Stomach (tissue), 9 donors: Measurements from ENCODE around the gene KDM1B. TPM values are rescaled to one million over a fixed set of nuclear protein-coding genes. Genes with fewer than 3 reads are reported as not detected.

Source experiments
- DNase-seq, 2 donors: peaks; one replicate each; pipeline versions ENCODE4 v3.0.0 to v3.0.0-alpha.2; 2013 to 2019
- H3K27ac ChIP-seq, 5 donors: fragments of 200-600 bp in 4 of 5; sonication (generic) in 4 of 5; one replicate each; pipeline ENCODE4 v1.5.1; 2013 to 2019; ENCODE audit warnings: mild to moderate bottlenecking in 1 of 5, moderate library complexity in 1 of 5
- H3K27me3 ChIP-seq, 3 donors: fragments of 200-600 bp; sonication (generic); one replicate each; pipeline ENCODE4 v1.5.1; 2017 to 2019; ENCODE audit warnings: mixed run types in 1 of 3
- H3K36me3 ChIP-seq, 4 donors: fragments of 200-600 bp; sonication (generic); 1 replicate in 3 of 4; 2 replicates in 1 of 4; pipeline ENCODE4 v1.5.1; 2016 to 2019
- H3K4me1 ChIP-seq, 4 donors: fragments of 200-600 bp; sonication (generic); one replicate each; pipeline ENCODE4 v1.5.1; 2016 to 2019
- H3K4me3 ChIP-seq, 4 donors: fragments of 200-600 bp; sonication (generic) in 3 of 4; one replicate each; pipeline ENCODE4 v1.5.1; 2016 to 2019; ENCODE audit warnings: mild to moderate bottlenecking in 1 of 4
- H3K9me3 ChIP-seq, 4 donors: fragments of 200-600 bp; sonication (generic); one replicate each; pipeline ENCODE4 v1.5.1; 2016 to 2019
- EP300 ChIP-seq: sonication (generic); formaldehyde crosslinking; IDR thresholded peaks from one replicate; pipeline ENCODE4 v1.6.1; 2017; ENCODE audit warnings: antibody characterized with exemption
- POLR2A ChIP-seq, 4 donors: fragments of 450-650 bp; IDR thresholded peaks; one replicate each; pipeline ENCODE4 v1.6.1; 2016; ENCODE audit warnings: antibody characterized with exemption in 4 of 4, control low read depth in 2 of 4, mild to moderate bottlenecking in 1 of 4, moderate library complexity in 1 of 4
- POLR2AphosphoS5 ChIP-seq, 3 donors: sonication (generic); formaldehyde crosslinking; IDR thresholded peaks; one replicate each; pipeline ENCODE4 v1.6.1; 2016; ENCODE audit warnings: antibody characterized with exemption in 3 of 3
- WGBS, 5 donors: extraction: QIAGEN DNeasy Blood & Tissue Kit in 3 of 5; methylation state at CpG; one replicate each; pipeline versions ENCODE4 v1.1.5 to v1.1.7; 2013 to 2018; 5-methylcytosine and 5-hydroxymethylcytosine counted together
- intact Hi-C: fragments of 100-400 bp; cut with DNase I; formaldehyde crosslinking; loops from one replicate; pipeline ENCODE4 v1.15.1; 2023; ENCODE audit warnings: low total_unique reads
- polyA plus RNA-seq, 3 donors: library from polyadenylated mRNA; stranded (reverse); fragments of 200-250 nt; gene quantifications; one replicate each; pipeline ENCODE4 v1.2.3, GENCODE V29; 2013
- total RNA-seq, 5 donors: library from RNA; depleted of rRNA; stranded (reverse); fragments of >200 nt; gene quantifications; one replicate each; pipeline versions ENCODE4 v1.1.0 to v1.2.3, GENCODE V29; 2014 to 2016
- TF ChIP-seq, protein P1 (sequence below), 7 experiments: fragments of 450-650 bp in 4 of 7; fragments of 200-600 bp in 3 of 7; sonication (generic) in 3 of 7; IDR thresholded peaks; one replicate each; pipeline ENCODE4 v1.5.1; 2016 to 2019; ENCODE audit warnings: antibody characterized with exemption in 7 of 7, control low read depth in 2 of 7, mild to moderate bottlenecking in 1 of 7
- donor health status: healthy with polysubstance abuse.
- donor health status: Bipolar disorder and iron deficiency.
- donor health status: healthy.

The KDM1B gene
- total and polyA plus RNA-seq, 8 donors: 2.5 to 12.9 (median 4.1) TPM

DNA sequence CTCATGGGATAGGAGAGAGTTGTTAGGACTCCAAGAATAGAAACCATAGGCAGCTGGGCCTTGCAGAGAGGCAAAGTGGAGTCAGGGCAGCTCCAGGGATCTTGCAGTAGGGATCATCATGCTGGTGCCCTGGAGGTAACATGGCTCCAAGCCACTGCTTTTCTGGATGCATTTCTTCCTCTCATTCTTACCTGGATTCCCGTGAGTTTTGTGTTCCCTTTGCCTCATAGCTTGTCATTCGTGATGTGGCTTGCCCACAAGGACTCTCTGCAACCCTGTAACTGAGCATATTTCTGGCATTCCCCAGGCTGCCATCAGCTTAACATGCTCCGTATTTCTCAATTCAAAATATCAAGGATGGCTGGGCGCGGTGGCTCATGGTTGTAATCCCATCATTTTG is 38.1 kb upstream of the KDM1B start:
- intact Hi-C loops: no loop called here
- Histone ChIP-seq H3K36me3 (no peaks in the 10 kb centered on the region), H3K4me1 (peaks cover 2 to 7% (median 4%) of the 10 kb centered on the region in 4 donors), H3K9me3 (no peaks in the 10 kb centered on the region), H3K27ac (no peak overlapping the region), H3K27me3 (no peaks in the 10 kb centered on the region), H3K4me3 (no peak overlapping the region)
- TF ChIP-seq, protein P1, sequence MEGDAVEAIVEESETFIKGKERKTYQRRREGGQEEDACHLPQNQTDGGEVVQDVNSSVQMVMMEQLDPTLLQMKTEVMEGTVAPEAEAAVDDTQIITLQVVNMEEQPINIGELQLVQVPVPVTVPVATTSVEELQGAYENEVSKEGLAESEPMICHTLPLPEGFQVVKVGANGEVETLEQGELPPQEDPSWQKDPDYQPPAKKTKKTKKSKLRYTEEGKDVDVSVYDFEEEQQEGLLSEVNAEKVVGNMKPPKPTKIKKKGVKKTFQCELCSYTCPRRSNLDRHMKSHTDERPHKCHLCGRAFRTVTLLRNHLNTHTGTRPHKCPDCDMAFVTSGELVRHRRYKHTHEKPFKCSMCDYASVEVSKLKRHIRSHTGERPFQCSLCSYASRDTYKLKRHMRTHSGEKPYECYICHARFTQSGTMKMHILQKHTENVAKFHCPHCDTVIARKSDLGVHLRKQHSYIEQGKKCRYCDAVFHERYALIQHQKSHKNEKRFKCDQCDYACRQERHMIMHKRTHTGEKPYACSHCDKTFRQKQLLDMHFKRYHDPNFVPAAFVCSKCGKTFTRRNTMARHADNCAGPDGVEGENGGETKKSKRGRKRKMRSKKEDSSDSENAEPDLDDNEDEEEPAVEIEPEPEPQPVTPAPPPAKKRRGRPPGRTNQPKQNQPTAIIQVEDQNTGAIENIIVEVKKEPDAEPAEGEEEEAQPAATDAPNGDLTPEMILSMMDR (IDR thresholded peaks at IDR 0.05): no peak
- TF ChIP-seq EP300 (no peak), POLR2AphosphoS5 (IDR thresholded peaks at IDR 0.05) (no peak), POLR2A (IDR thresholded peaks at IDR 0.05) (no peak)
- no peak for DNase-seq
- 74 to 92% (median 89%) methylated on average over 5 of the region's 5 CpGs for WGBS, 5 donors

DNA sequence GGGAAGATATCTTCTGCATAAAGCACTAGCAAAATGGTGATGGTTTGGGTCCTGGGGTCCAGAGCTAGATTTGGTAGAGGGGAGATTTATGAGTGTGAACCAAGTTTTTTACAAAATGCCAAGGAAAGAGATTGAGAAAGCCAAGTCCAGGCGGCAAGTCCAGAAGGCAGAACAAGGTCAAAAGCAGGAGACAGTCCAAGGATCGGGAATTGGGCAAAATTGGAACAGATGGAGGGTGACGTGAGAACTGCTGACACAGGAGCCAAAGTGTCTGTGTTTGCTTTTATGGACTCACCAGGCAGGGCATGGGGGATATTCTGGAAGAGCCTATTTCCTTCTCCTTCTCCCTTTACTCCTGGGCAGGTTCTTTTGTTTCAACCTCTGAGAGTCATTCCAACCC is 36.9 kb upstream of the KDM1B start:
- intact Hi-C loops: no loop called here
- Histone ChIP-seq H3K9me3 (no peaks in the 10 kb centered on the region), H3K27ac (no peak overlapping the region), H3K27me3 (no peaks in the 10 kb centered on the region), H3K4me1 (peaks cover 4 to 16% (median 10%) of the 10 kb centered on the region in 4 donors), H3K36me3 (no peaks in the 10 kb centered on the region), H3K4me3 (no peak overlapping the region)
- DNase-seq: no peak
- TF ChIP-seq EP300 (no peak), POLR2A (IDR thresholded peaks at IDR 0.05) (no peak), POLR2AphosphoS5 (IDR thresholded peaks at IDR 0.05) (no peak)
- TF ChIP-seq, protein P1 (IDR thresholded peaks at IDR 0.05): no peak
- WGBS, 5 donors: 45 to 57% (median 52%) methylated on average over 3 of the region's 3 CpGs

DNA sequence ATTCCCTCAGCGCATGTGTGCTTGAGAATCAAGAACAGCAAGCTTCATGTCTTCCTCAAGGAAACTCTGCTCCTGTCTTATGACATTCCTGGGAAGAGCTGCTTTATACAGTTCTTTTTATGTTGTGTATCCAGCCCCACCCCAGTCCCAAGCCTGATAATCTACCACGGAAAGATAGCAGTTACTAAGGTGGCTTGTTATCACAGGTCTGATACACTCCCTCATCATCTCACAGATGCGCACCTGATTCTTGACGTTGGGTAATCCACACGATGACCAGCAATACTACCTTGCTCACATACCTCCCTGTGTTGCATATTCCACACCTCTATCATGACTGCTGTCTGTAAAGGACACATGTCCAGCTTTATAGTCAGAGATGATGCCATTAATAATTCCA is 36.0 kb upstream of the KDM1B start:
- no peak for DNase-seq
- no peak overlapping the region for H3K4me3 ChIP-seq
- 33 to 69% (median 62%) methylated on average over 5 of the region's 5 CpGs for WGBS, 5 donors
- intact Hi-C loops: no loop called here
- no peak overlapping the region for H3K27ac ChIP-seq
- H3K4me1 ChIP-seq: peaks cover 4 to 16% (median 10%) of the 10 kb centered on the region in 4 donors
- H3K27me3 ChIP-seq: no peaks in the 10 kb centered on the region
- H3K36me3 ChIP-seq: no peaks in the 10 kb centered on the region
- TF ChIP-seq, protein P1 (IDR thresholded peaks at IDR 0.05): no peak
- TF ChIP-seq POLR2AphosphoS5 (IDR thresholded peaks at IDR 0.05) (no peak), POLR2A (IDR thresholded peaks at IDR 0.05) (no peak), EP300 (no peak)
- H3K9me3 ChIP-seq: no peaks in the 10 kb centered on the region

DNA sequence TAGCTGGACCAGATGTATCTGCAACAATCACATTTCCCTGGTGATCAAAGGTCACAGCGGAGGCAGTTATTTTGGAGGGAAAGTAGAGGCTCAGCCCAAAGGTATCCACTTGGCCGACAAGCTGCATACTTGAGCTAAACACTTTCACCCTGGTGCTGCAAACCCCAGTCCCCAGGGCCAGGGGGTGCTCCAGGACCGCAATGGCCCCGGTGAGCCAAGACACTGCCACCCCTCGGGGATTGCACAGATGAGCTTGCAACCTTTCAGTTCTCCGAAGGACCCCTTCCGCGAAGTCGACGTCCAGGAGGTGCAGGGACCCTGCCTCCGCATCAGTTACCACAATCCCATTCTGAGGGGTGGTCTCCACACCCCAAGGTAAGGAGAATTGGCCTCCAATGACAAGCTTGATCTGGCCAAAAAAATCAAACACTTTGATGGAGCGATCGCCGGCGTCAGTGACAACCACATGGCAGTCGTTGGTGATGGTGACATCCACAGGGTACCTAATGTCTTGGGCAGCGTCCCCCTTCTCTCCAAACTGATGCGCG is 33.6 kb upstream of the KDM1B start:
- peak overlapping the region in 1 of 5 donors; percentile 76 for H3K27ac ChIP-seq
- H3K4me3 ChIP-seq: peak overlapping the region; percentile 44 to 63 (median 52)
- H3K4me1 ChIP-seq: peaks cover 4 to 16% (median 10%) of the 10 kb centered on the region in 4 donors
- TF ChIP-seq POLR2A (IDR thresholded peaks at IDR 0.05) (no peak), EP300 (no peak), POLR2AphosphoS5 (IDR thresholded peaks at IDR 0.05) (no peak)
- TF ChIP-seq, protein P1 (IDR thresholded peaks at IDR 0.05): no peak
- intact Hi-C loops: loop anchor here (10.0 kb wide), 1 partner anchor 297 kb away; no protein-coding TSS in a partner anchor
- H3K36me3 ChIP-seq: no peaks in the 10 kb centered on the region
- 73 to 84% (median 80%) methylated on average over 19 of the region's 19 CpGs for WGBS, 5 donors
- no peaks in the 10 kb centered on the region for H3K27me3 ChIP-seq
- H3K9me3 ChIP-seq: no peaks in the 10 kb centered on the region
- DNase-seq: peak in 1 of 2 donors; percentile 13
